Stimulated activated CD4-positive, alpha-beta T cell treated with anti-CD3 and anti-CD28 coated beads, TNF-alpha, amount 100 ng/mL, for 4 hours (primary cell): ENCODE results near the gene ARHGAP24.
"Not testable (repeated sequence)": the region's sequence is repeated elsewhere in the genome, so short reads cannot be mapped to it uniquely, and the experiment has no call there.

Source experiments
- DNase-seq, 3 experiments: peaks; one replicate each; pipeline ENCODE4 v3.0.0-alpha.2; 2020; ENCODE audit warnings: low read depth in 3 of 3

The ARHGAP24 gene

DNA sequence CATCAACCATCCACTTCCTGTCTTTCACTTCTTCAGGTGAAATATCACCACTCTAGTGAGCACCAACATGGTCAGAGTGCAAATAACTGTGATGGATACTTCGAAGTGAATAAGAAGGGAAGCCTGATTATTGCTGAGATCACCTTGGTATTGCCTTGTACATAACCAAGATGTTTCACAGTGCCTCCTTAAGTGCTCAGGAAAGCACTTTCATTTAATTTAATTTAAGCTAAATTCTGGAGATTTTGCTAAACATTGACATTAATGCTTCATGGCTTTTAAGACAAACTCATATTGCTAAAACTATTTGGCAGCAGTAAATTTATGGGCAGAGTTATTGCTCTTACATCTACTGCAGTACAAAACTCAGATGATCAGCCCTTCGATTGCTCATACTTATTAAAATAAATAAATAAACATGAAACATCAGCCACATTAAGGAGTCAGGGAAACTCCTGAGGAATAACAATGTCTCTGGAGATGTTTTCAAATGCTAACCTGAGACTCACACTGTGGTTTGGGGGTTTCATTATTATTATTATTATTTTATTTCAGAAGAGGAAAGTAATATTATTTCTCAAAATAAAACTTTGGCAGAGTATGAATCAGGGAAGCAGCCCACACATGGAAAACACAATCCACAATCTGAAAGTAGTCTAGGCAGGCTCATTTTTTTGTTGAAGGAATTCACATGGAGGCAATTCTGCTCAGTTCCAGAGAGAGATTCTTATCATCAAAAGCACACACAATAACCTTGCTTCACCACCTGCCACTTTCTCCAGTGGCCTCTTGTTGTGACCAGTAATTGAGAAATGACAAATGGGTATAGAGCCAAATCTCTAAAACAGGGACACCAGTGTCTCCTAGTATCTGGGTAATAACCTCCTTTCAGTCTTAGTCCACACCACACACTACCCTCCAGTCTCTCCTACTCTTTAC lies 540.7 kb downstream of the ARHGAP24 start:
- no peak for DNase-seq

- DNase-seq = no peak
Measured at GRCh38 chr4:86019362-86019761, 544.4 kb downstream of the ARHGAP24 start.

GRCh38 chr4:86019906-86020305 lies 545.0 kb downstream of the ARHGAP24 start:
- no peak for DNase-seq

DNA sequence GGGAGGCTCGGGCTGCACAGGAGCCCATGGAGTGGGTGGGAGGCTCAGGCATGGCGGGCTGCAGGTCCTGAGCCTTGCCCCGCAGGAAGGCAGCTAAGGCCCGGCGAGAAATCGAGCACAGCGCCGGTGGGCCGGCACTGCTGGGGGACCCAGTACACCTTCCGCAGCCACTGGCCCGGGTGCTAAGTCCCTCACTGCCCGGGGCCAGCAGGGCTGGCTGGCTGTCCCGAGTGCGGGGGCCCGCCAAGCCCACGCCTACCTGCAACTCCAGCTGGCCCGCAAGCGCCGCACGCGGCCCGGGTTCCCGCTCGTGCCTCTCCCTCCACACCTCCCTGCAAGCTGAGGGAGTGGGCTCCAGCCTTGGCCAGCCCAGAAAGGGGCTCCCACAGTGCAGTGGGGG lies 546.7 kb downstream of the ARHGAP24 start:
- DNase-seq = not testable (repeated sequence)

- DNase-seq = no peak
Measured at GRCh38 chr4:86026720-86027119, 551.8 kb downstream of the ARHGAP24 start.

DNA sequence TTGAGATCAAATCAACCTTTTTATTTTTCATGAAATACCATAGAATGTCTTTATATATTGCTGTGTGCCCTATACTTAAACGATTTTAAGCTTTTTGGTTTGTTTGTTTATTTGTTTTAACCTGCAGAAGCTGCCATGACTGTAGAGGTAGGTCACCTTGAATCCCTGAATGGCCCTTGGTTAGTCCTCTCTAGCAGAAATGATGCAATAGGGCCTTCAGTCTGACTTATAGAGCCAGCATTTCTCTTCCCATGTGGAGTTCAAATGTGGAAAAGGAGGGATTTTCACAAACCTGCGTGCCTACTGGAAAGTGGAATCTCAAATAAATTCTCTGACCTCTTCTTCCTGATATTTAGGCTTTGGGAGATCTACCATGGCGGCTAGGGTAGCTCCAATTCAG lies 557.0 kb downstream of the ARHGAP24 start:
- DNase-seq = no peak

GRCh38 chr4:86032476-86033022 lies 557.6 kb downstream of the ARHGAP24 start:
- no peak for DNase-seq

- DNase-seq = no peak
Measured at GRCh38 chr4:86033171-86033570, 558.2 kb downstream of the ARHGAP24 start.

- no peak for DNase-seq
Measured at GRCh38 chr4:86034616-86035015, 559.7 kb downstream of the ARHGAP24 start.

- DNase-seq = no peak
Measured at GRCh38 chr4:86035688-86036087, 560.7 kb downstream of the ARHGAP24 start.

DNA sequence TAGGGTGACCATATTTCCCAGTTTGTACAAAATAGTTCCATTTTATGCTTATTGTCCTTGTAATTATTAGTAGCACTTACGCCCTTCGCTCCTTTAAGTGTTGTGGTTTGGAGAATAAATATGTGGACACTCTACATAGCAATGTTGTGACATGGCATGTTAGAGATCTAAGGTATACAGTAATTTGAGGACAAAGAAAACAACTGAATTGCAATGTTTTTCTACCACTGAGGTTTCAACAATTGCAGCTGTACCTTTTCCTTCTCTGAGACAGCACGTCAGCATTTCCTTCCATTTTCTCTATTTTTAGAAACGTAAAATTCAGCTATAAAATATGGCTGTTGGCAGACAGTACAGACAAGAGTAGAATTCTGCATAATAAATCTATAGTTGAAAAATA lies 561.8 kb downstream of the ARHGAP24 start:
- no peak for DNase-seq

GRCh38 chr4:86038037-86038436 lies 563.1 kb downstream of the ARHGAP24 start:
- no peak for DNase-seq

DNA sequence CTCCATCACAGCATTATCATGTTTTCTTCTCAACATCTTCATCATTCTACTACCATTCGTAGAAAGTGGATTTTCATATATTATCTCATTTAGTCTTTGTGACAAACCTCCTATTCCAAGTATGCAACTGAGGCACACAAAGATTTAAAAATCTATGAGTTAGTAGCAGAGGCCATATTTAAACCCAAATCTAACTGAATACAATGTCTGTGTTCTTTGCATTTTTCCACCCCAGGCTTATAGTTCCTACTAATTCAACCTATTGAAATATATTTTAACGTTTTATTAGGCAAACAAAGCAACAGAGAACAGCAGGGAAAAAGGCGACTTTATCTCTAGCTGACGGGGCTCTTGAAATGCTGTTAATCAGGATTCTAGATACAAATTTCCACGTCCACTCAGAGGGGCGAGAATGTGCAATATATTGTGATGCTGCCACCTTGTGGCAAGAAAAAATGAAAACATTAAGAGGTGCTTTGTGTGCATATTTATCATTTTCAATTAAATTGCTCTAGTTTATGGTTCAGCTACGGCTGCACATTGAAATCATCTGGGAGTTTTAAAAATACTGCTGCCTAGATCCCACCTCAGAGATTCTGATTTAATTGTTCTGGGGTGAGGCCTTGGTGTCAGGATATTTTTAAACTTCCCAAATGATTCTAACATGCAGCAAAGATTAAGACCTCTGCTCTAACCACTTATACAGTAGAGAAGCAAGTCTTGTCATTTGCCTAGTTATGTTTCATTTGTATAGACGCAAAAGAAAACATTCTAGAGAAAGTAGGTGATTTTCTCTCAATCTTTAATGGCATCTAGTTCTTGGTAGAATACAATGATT lies 569.0 kb downstream of the ARHGAP24 start:
- no peak for DNase-seq

DNA sequence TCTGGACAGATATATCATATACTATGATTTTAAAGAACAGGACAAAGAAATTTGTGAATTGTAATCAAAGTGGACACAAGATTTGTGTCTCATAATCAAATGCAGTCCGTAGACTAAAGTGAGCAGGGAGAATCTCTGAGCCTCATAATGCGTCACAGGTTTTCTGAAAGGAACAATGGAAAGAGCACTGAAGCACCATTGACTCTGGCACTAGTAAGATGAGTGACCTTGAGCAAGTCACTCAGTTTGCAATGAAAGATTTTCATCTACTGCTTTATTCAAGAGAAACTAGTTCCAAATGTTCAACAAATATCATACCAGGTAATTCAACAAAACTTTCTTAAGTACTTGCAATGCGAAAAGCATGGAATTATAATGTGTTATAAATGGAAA lies 569.6 kb downstream of the ARHGAP24 start:
- DNase-seq = no peak

- no peak for DNase-seq
Measured at GRCh38 chr4:86048426-86048825, 573.5 kb downstream of the ARHGAP24 start.

- DNase-seq = no peak
Measured at GRCh38 chr4:86050496-86050895, 575.5 kb downstream of the ARHGAP24 start.
